SK-N-SH treated with all-trans-retinoic acid at 6 μM for 48 hours (cell line): ENCODE measurements around the gene AEN.

Experiments used
- GLIS3 ChIP-seq: fragments of 250-450 bp; sonication (Bioruptor Pico); IDR thresholded peaks from 2 replicates; pipeline ENCODE4 v1.5.0; 2020; ENCODE audit warnings: mild to moderate bottlenecking, moderate library complexity
- PATZ1 ChIP-seq: fragments of 250-450 bp; sonication (Bioruptor Pico); IDR thresholded peaks from 2 replicates; pipeline ENCODE4 v1.8.0; 2020; ENCODE audit warnings: mild to moderate bottlenecking, moderate library complexity, borderline replicate concordance
- SNAI2 ChIP-seq: fragments of 250-450 bp; sonication (Bioruptor Pico); IDR thresholded peaks from 2 replicates; pipeline ENCODE4 v1.5.0; 2020; ENCODE audit warnings: mild to moderate bottlenecking, moderate library complexity
- TOX ChIP-seq: fragments of 250-450 bp; sonication (Bioruptor Pico); IDR thresholded peaks from 2 replicates; pipeline ENCODE4 v1.8.0; 2021; ENCODE audit warnings: mild to moderate bottlenecking, moderate library complexity, borderline replicate concordance
- ZNF70 ChIP-seq: fragments of 450-650 bp; formaldehyde crosslinking; IDR thresholded peaks from 2 replicates; pipeline ENCODE4 v1.5.0; 2020; ENCODE audit warnings: mild to moderate bottlenecking, moderate library complexity
- ZNF8 ChIP-seq: fragments of 450-650 bp; formaldehyde crosslinking; IDR thresholded peaks from 2 replicates; pipeline ENCODE4 v1.5.0; 2020; ENCODE audit warnings: mild to moderate bottlenecking, moderate library complexity
- TF ChIP-seq, protein P1 (sequence below): fragments of 250-450 bp; sonication (Bioruptor Pico); IDR thresholded peaks from 2 replicates; pipeline ENCODE4 v1.5.1; 2021; ENCODE audit warnings: mild to moderate bottlenecking, moderate library complexity

DNA sequence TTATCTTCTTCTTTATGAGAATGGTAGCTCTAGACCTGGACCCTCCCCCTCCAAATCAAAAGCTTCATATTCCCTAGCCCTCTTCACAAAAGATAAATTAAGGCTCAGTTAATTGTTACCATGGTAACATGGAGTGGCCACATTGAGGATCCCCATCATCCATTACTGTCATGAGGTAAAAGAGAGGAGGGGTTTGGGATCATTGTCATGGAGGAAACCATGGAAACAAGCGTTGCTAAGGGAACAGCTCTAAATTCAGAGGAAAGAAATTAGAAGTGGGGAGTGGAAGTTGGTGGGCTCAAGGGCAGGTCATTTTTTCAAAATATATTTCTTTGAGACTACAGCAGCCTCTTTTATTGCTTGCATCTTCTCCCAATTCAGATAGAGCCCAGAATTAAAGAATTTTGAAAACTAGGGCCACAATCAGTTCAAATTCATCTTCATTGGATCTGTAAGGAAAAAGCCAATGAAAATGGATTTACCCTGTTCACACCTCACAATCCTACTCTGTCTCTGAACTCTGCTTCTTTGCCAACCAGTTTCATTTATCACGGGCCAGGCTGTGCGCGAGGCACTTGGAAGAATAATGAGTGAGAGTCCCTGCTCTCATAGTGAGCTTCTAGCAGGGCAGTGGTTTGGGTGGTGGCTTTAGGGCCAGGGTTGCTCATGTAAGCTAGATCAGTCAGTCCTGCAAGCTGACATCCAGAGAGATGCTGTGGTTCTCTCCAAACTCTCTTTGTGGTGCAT lies 11.6 kb upstream of the AEN start:
- TF ChIP-seq GLIS3 (CRISPR knock-in tag) (no peak), TOX (CRISPR knock-in tag) (no peak), PATZ1 (CRISPR knock-in tag) (no peak), ZNF8 (CRISPR knock-in tag) (no peak), ZNF70 (CRISPR knock-in tag) (no peak), SNAI2 (CRISPR knock-in tag) (no peak)
- TF ChIP-seq, protein P1, sequence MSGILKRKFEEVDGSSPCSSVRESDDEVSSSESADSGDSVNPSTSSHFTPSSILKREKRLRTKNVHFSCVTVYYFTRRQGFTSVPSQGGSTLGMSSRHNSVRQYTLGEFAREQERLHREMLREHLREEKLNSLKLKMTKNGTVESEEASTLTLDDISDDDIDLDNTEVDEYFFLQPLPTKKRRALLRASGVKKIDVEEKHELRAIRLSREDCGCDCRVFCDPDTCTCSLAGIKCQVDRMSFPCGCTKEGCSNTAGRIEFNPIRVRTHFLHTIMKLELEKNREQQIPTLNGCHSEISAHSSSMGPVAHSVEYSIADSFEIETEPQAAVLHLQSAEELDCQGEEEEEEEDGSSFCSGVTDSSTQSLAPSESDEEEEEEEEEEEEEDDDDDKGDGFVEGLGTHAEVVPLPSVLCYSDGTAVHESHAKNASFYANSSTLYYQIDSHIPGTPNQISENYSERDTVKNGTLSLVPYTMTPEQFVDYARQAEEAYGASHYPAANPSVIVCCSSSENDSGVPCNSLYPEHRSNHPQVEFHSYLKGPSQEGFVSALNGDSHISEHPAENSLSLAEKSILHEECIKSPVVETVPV, result no peak
